Breast epithelium (tissue), 3 donors: ENCODE results near the gene TCF4.

Experiments used
- CTCF ChIP-seq, 3 donors: fragments of 450-650 bp; IDR thresholded peaks; one replicate each; pipeline ENCODE4 v1.5.1; 2016 to 2017; ENCODE audit warnings: antibody characterized with exemption in 3 of 3, mild to moderate bottlenecking in 3 of 3, moderate library complexity in 3 of 3
- POLR2A ChIP-seq: fragments of 450-650 bp; IDR thresholded peaks from one replicate; pipeline ENCODE4 v1.6.1; 2016; ENCODE audit warnings: antibody characterized with exemption, mild to moderate bottlenecking, moderate library complexity
- POLR2AphosphoS5 ChIP-seq, 3 donors: sonication (generic); formaldehyde crosslinking; IDR thresholded peaks; one replicate each; pipeline ENCODE4 v1.6.1; 2017; ENCODE audit warnings: antibody characterized with exemption in 3 of 3

GRCh38 chr18:55290898-55291297 is 297.1 kb downstream of the TCF4 start:
- TF ChIP-seq CTCF (IDR thresholded peaks at IDR 0.05) (no peak), POLR2A (no peak), POLR2AphosphoS5 (IDR thresholded peaks at IDR 0.05) (no peak)
